IPS-NIHi11 (cell line): ENCODE results near the gene TSPAN33.
"Not testable (repeated sequence)": the region's sequence is repeated elsewhere in the genome, so short reads cannot be mapped to it uniquely, and the experiment has no call there.

Source experiments
- DNase-seq: peaks from one replicate; pipeline ENCODE4 v3.0.0; 2012; ENCODE audit warnings: mixed read lengths, low spot score

The TSPAN33 gene

GRCh38 chr7:129170441-129171021 lies 26.0 kb downstream of the TSPAN33 start:
- DNase-seq, result no peak

GRCh38 chr7:129173861-129174260 lies 29.4 kb downstream of the TSPAN33 start:
- not testable (repeated sequence) for DNase-seq

DNA sequence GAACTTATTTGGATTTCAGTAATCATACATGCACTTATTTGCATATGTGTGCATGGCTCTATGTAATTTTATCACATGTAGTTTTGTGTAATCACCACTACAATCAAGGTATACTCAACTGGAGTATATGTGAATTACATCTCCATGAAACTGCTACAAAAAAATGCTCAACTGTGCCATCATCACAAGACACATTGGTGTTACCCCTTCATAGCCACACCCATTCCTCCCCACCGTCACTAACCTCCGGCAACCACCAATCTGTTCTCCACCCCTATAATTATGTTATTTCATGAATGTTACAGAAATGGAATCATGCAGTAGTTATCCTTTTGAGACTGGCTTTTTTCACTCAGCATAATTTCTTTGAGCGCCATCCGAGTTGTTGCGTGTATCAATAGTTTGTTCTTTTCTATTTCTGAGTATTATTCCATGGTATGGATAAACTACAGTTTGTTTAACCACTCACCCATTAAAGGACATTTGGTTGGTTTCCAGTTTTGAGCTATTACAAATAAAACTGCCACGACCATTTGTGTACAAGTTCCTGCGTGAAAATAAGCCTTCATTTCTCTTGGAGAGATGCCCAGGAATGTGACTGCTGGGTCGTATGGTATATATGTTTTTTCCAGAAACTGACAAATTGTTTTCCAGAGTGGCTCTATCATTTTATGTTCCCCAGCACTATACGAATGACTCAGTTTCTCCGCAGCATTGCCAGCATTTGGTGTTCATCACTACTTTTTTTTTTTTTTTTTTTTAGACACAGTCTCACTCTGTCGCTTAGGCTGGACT lies 32.6 kb downstream of the TSPAN33 start:
- no peak for DNase-seq

DNA sequence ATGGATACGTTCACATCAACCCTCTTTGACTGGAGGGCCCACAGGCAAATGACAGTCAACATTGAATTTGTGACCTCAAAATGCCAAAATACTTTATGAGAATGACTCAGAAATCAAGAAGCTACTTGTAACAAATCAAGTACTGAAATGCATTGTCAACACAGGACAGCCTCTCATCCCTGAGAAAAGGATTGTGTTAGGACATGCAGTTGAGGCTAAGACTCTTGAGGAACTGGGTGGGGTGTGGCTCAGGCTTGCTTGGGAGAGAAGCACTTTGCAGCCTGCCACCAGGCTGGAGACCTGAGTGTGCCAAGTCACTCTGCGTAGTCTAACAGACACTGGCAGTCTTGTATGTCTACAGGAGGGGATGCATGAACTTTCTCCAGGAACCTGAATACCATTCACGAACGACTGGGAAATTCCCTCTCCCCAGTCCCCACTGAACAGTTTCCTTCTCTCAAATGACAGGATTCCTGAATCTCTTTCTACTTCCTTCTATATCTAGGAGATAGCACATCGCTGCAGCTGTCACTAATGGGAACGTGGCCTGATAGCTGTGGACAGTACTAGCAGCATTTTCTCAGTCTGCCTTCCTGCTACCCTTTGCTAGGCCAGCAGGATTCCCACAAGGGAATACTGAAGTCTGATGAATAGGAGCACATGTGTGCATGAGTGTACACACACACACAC lies 40.6 kb downstream of the TSPAN33 start:
- no peak for DNase-seq

DNA sequence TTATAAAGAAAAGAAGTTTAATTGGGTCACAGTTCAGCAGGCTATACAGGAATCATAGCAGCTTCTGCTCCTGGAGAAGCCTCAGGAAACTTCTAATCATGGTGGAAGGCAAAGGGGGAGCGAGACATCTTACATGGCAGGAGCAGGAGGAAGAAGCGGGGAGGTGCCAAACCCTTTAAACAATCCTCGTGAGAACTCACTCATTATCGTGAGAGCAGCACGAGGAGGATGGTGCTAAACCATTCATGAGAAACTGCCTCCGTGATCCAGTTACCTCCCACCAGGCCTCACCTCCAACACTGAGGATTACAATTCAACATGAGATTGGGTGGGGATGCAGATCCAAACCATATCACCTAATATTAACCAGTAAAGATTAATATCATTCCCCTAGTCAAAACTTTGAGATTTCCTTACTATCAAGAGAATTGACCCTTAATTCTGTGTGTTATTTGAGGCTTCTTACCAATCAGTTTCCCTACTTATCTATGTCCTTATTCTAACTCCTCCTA lies 42.3 kb downstream of the TSPAN33 start:
- DNase-seq, result no peak

GRCh38 chr7:129187681-129188371 lies 43.3 kb downstream of the TSPAN33 start:
- DNase-seq, result no peak

GRCh38 chr7:129188372-129188891 lies 43.9 kb downstream of the TSPAN33 start, which contains the start of gene SMO:
Gene SMO (plus strand): TSS chr7:129188633. CDS start chr7:129189152, 519 bp downstream.
- DNase-seq, result peak; percentile 95

GRCh38 chr7:129188892-129189660 lies 44.6 kb downstream of the TSPAN33 start:
- DNase-seq, result peak; percentile 75

DNA sequence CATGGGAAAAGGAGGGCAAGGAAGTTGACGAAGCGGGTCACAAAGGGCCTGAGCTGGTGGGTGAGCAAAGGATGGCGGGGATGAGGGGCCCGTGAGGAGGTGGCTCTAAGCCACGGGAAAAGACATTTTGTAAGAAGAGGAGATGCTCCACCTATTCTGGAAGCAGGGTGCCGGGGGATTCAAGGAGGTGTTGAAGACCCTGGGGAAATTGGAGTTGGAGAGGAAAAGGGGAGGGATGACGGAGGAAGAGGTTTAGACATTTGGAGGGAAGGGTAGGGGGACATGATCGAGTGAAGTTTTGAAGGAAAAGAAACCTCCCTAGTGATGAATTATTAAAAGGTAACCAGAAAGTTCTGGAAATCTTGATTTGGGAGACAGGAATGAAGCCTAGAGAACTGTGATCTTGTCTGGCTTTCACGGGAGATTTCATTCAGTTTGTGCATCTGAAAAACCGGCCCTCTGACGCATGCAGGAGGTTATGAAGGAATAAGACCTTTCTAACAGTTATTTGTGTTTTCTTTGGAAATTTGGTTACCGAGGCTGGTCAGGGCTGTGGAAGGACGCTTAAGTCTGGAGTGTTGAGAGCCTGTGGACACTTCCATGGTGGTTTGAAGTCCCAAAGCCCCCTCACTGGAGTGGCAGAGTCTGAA lies 45.3 kb downstream of the TSPAN33 start:
- DNase-seq, result no peak

DNA sequence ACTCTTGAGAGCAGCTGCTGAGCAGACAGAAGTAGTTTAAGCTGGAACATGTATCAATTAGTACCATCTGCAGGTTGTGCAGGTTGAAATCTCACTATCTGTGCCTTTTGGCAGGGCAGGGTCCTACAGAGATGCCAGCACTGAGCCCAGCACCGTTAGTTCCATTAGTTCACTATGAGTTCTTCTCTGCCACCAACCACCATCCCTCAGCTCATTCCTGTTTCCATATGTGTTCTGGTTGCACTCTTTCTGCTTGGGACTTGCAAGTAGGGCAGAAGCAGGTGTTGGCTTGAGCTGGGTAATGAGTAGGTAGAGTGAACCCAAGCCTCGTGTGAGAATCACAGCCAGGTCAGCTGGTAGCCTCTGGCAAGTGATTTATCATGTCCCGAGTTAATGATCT lies 46.8 kb downstream of the TSPAN33 start:
- no peak for DNase-seq

GRCh38 chr7:129193892-129194291 lies 49.4 kb downstream of the TSPAN33 start:
- no peak for DNase-seq

DNA sequence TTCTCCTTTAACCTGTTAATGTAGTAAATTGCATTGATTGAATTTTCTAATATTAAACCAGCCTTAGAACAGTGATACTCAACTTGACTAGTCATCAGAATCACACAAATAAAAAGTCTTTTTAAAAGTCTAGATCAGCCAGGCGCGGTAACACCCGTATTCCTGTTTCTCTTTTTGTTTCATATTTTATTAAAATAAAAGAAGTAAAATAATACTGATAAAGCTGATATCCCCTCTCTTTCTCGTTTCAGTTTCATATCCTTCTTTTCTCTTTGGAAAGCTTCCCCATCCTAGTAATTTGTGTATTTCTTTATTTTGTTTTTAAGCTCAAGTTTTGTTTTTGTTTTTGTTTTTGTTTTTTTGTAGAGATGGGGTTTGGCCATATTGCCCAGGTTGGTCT lies 53.3 kb downstream of the TSPAN33 start:
- no peak for DNase-seq

DNA sequence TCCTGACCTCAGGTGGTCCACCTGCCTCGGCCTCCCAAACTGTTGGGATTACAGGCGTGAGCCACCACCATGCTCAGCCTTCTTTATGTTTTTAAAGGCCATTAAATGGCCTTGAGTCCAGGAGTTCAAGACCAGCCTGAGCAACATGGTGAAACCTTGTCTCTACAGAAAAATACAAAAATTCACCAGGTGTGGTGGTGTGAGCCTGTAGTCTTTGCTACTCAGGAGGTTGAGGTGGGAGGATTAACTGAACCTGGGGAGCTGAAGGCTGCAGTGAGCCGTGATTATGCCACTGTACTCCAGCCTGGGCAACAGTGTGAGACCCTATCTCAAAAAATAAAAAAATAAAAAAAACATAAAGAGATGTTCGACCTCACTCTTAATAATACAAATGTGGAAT lies 54.9 kb downstream of the TSPAN33 start:
- no peak for DNase-seq

DNA sequence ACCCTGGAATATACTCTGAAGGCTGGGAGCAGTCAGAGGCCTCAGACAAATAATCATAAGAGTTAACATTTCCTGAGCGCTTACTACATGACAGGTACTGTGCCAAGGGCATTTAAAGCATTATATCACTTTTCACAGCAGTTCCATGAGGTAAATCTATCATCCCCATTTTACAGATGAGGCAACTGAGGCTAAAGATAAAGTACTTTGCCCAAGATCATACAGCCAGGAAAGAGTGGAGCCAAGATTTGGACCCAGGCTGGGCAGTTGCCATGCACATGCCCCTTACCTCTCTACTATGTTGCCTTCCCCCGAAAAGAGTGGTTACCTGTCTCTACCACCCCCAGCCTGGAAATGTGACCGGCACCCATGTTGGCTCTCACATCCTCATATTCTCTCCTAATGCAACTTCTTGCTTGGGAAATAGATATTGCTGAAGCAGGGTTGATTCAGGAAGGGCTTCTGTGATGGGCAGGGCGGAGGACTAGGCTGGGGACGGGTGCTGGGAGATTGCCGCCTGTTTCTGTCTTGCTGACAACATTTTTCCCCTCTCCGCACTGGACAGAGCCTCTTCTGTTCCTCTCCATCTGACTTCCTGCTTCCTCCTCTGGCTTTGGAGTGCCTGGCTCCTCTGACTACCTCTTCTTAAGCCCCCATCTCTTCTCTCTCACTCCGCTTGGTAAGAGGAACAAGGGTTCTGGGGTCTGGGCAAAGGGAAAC lies 57.7 kb downstream of the TSPAN33 start:
- DNase-seq, result no peak

DNA sequence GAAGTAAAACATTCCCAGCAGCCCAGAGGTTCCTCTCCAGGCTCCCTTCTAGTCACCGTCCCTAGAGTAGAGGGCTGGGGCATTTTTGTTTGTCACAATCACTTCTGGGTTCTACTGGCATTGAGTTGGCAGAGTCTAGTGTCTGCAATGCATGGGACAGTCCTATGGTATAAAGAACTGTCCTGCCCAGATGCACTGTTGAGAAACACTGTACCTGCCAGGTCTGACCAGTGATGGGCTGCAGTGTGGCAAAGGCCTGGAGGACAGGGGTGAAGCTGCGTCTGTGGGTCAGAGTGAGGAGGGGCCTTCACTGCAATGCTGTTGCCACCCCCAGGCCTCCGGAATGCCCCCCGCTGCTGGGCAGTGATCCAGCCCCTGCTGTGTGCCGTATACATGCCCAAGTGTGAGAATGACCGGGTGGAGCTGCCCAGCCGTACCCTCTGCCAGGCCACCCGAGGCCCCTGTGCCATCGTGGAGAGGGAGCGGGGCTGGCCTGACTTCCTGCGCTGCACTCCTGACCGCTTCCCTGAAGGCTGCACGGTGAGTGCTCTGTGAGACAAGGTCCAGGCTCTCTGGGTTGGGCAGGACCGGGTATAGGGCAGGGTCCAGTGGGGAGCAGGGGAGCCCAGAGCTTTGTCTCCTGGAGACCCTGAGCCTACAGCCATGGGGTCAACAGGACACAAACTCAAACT lies 58.7 kb downstream of the TSPAN33 start:
- DNase-seq, result no peak

- no peak for DNase-seq
These were observed 60.8 kb downstream of the TSPAN33 start for GRCh38 chr7:129205126-129205818.

DNA sequence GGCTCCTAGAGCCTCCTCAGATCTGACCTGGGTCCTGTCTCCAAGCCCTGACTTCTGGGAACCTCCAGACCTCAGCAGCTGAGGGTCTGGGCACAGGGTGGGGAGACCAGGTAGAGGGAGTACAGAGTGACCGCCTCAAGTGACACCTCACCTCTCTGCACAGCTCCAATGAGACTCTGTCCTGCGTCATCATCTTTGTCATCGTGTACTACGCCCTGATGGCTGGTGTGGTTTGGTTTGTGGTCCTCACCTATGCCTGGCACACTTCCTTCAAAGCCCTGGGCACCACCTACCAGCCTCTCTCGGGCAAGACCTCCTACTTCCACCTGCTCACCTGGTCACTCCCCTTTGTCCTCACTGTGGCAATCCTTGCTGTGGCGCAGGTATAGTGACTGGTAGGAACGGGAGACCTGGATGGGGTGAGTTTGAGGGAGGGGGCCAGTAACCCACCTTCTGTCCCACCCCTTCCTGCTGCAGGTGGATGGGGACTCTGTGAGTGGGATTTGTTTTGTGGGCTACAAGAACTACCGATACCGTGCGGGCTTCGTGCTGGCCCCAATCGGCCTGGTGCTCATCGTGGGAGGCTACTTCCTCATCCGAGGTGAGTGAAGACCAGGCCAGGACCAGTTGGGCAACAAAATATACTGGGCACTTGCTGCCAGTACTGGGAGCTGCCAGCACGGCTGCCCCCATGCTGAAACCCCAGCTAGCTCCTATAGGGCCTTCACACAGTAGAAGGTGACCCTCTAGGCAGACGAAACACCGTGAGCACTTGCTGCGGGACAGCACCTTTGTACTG lies 61.7 kb downstream of the TSPAN33 start:
- no peak for DNase-seq

GRCh38 chr7:129208667-129209066 lies 64.2 kb downstream of the TSPAN33 start:
- DNase-seq, result no peak
